Inflammatory macrophage treated with lipopolysaccharide for 4 hours (primary cell): Measurements from ENCODE around the gene ZNF746.
"Not testable (repeated sequence)": the region's sequence is repeated elsewhere in the genome, so short reads cannot be mapped to it uniquely, and the experiment has no call there.

Experiments
- DNase-seq: peaks from one replicate; pipeline ENCODE4 v3.0.0-alpha.2; 2020

ZNF746 gene

DNA sequence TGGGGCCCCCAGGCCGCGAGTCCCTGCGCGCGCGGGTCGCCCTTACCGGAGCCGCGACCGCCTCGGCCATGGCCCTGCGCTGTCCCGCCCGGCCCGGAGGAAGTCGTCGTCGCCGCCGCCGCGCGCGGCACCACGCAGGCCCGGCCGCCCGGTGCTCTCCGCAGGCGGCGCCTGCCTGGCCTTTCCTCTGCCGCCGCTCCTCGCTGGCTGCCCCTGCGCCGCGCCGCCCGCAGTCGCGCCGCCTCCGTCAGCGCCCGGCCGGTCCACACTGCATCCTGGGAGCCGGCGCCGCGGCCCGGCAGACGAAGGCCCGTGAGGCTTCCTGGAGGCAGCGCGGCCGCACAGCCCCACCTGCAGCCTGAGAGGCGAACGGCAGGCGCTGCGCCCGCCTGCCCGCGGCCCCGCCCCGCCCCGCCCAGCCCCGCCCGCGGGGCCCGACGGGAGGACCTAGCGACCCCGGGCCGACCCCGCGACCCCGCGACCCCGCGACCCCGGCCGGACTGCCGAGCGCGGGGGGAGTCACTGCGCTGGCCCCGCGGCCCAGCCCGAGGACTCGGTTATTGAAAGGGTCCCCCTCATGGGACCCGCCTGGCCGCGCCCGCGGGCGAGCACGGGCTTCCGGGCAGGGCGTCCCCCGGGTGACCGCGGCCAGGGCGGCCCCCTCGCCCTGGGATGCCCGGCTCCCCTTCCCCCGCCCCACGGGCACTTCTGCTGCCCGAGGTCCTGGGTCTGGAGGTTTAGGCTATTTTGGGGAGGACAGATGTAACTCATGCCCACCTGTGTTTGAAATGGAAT lies at the start of gene ZNF746:
TSS of gene ZNF746 (minus strand) at position 343 of the 795 bp plus-strand sequence. CDS start at position 70, 273 bp downstream.
- DNase-seq, result peak; percentile 89

DNA sequence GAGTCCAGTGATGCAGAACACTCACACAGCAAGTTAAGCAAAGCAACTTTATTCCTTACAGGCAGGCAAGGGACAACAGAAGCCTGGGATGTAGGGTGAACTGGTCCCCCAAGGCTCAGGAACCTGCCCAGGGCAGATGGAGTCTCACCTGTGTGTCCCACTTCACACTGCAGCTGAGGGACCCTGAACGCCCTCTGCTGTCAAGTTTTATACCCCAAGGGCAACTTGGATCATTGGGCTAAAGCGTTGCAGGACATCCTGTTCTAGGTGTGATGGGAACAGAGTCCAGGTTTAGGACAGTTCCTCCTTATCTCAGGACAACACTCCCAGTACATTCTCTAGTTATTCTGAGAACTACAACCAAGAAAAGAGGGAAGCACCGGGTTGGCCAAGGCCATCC lies 49.5 kb upstream of the ZNF746 start:
- no peak for DNase-seq

DNA sequence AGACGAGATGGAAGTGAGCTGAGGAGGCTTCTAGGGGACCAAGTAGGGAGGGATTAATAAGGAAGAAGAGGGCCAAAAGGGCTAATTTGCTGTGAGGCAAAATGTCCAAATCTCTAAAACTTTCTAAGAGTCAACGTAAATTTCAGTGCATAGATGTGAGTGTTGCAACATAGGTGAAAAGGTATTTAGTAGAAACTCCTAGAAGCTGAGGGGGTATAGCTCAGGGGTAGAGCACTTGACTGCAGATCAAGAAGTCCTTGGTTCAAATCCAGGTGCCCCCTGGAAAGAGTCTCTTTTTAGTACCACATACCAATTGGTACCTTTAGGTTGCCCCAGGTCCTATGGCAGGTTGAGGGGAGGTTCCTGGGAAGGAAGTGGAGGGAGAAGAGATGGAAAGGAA lies 48.7 kb upstream of the ZNF746 start:
- no peak for DNase-seq

DNA sequence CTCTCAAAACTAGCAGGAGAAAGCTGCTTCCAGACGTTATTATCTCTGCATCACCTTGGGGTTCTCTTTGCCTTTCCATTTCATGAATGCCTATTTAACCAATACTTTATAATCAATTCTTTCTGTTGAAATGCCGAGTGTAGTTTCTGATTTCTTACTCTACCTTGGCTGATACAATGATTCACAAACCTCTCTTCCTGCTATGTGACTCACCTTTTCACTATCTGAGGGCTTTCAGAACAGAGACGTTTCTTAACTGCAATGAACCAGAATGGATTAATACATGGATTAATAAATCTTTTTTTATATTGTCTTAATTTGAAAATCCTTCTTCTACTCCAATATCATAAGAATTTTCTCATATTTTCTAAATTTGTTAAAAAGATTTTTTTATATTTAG lies 46.4 kb upstream of the ZNF746 start:
- DNase-seq, result no peak

- DNase-seq, result no peak
These were observed 35.0 kb upstream of the ZNF746 start for GRCh38 chr7:149532654-149533053.

DNA sequence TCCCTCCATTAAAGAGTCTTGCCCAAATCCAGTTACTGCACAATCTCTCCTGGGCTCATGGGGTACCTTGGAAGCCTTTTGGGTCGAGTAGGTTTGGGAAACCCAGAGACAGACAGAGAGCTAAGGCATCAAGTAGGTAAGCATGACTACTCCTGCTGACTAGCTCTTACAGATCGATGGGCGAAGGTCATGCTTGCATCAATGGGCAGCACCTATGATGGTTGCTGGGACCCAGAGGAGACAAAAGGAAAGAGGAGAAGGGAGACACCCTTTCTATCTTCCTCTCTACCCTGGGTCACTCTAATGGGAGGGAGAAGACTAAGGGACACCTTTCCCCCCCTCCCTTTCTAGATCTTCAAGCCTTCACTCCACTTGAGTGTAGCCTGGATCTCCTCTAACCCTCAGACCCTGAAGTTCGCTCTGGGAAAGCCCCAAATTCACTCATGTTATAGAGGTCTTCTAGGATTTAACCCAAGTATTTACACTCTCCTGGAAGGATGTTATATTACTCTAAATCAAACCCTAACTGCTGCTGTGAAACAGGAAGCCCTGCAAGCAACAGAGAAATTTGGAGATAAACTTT lies 31.6 kb upstream of the ZNF746 start:
- no peak for DNase-seq

GRCh38 chr7:149527414-149527813 lies 29.8 kb upstream of the ZNF746 start:
- no peak for DNase-seq

DNA sequence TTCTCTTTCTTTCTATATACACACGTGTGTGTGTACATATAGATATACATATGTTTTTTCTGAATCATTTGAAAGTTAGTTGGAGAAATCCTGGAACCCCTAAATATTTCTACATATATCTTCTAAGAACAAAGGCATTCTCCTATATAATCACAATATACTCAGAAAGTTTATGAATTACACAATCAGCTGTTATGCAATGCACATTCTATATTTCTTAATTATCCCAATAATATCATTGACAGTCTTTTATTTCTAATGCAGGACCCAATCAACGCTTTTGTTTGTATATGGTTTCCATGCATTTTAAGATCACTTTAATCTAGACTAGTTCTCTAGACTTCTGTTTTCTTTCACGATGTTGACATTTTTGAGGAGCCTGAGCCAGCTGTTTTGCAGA lies 27.7 kb upstream of the ZNF746 start:
- peak; percentile 2 for DNase-seq

GRCh38 chr7:149524394-149524793 lies 26.8 kb upstream of the ZNF746 start:
- DNase-seq, result no peak

- DNase-seq, result no peak
These were observed 12.6 kb upstream of the ZNF746 start for GRCh38 chr7:149510248-149510647.

DNA sequence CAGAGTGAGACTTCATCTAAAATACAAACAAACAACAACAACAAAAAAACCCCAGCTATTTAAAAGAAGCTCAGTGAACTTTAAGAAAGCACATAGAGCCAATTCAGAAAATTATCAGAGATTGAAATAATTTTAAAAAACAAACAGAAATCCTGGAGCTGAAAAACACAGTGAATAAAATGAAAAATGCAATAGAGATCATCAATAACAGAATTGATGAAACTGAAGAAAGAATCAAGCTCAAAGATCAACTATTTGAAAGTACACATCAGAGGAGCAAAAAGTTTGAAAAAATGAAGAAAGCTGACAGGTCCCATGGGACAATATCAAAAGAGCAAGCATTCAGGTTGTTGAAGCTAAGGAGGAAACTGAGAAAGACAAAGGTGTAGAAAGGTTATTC lies 12.2 kb upstream of the ZNF746 start:
- DNase-seq, result no peak

- no peak for DNase-seq
These were observed 7.9 kb upstream of the ZNF746 start for GRCh38 chr7:149505551-149505950.

GRCh38 chr7:149501651-149502050 lies 4.0 kb upstream of the ZNF746 start:
- DNase-seq, result no peak

DNA sequence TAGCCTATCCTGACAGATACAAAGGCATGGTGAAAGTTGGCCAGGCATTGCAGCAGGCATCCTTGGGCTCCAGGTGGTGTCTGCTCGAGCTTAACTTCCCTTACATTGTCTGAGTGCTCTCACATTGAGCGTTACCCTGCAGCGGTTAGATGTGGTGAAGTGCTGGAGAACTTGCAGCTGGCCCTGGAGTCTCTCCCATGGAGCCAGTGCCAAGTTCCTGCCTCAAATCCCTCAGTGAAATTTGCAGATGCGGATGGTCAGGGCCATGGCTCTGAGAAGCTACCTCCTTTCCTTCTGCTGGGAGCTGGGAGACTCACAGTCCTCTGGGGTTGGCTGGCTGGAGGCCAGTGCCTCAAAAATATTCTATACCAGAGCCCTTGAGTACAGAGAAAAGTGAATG lies 3.3 kb upstream of the ZNF746 start:
- DNase-seq, result no peak

DNA sequence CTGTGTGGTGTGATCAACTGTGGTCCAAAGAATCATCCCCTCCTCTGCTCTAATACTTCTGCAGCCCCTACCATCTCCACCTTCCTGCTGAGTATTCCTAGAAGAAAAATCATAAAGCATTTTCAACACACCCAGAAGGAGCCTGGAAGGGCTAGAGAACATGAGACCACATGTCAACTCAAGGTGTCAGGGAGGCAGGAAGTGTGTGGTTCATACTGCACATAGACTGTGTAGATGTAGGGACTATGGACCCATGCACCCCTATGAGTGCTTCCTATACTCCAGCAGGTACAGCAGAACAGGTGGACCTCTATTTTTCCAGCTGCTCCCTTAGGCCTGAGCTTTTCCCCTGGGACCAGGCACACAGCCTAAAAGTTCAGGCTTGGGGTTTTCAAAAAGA lies 2.6 kb upstream of the ZNF746 start:
- no peak for DNase-seq

GRCh38 chr7:149498811-149499210 lies 1.2 kb upstream of the ZNF746 start:
- no peak for DNase-seq

- peak; percentile 8 for DNase-seq
These were observed 792 bp downstream of the ZNF746 start for GRCh38 chr7:149496642-149497391.

- peak; percentile 7 for DNase-seq
These were observed 1.6 kb downstream of the ZNF746 start for GRCh38 chr7:149495785-149496641.

DNA sequence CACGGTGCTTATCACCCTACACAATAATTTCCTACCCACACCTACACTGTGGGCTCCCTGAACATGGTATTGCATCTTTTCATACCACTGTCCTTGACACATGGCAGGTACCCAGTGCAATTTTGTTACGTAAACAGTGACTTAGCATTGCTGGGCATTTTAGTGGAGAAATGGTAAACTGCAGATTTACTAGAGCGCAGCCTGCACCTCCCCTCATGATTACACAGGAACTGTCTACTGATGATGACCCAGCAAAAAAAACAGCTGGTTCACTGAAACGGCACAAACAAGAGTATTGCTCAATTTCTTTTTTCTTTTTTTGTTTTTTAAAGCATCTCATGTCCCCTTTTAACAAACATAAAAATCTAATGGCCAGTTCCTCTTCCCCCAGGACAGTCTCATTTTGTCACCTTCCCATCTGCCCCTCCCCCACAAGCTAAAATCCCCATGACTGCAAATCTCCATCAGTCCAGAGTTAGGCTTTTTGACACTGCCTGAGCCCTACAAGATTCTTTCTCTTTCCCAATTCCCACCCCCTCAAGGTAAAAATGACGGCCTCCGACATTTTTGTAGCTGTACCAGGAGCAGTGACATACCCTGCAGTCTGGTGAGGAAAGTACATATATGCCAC lies 2.8 kb downstream of the ZNF746 start:
- DNase-seq, result peak; percentile 81

DNA sequence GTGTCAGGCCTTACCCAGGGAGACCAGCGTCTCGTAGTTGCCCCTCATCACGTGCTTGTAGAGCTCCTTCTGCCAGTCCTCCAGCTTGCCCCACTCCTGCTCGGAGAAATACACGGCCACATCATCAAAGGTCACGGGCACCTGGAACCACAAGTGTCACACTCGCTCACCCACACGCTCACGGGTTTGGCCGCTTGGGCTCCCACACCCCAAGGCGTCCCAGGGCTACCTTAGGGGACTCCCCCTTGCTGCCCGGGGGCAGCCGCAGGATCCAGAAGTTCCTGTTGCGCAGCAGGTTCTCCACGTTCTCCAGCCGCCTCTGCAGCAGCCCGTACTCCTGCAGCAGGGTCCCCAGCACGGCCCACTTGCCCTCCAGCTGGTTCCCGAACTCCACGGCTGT lies 3.6 kb downstream of the ZNF746 start:
- not testable (repeated sequence) for DNase-seq

- no peak for DNase-seq
These were observed 4.2 kb downstream of the ZNF746 start for GRCh38 chr7:149493366-149493765.

- DNase-seq, result no peak
These were observed 7.4 kb downstream of the ZNF746 start for GRCh38 chr7:149490083-149490760.
